Astrocyte of the cerebellum (primary cell): ENCODE results near the gene EMC7.

ENCODE experiments used
- DNase-seq: peaks from one replicate; pipeline ENCODE4 v3.0.0-alpha.2; 2011; ENCODE audit warnings: low read depth
- H3K4me3 ChIP-seq: 2 replicates; pipeline ENCODE4 v1.5.1; 2011; ENCODE audit warnings: mild to moderate bottlenecking, low read depth, low read length, moderate library complexity
- CTCF ChIP-seq: IDR thresholded peaks from 2 replicates; pipeline ENCODE4 v1.5.1; 2012; ENCODE audit warnings: low read length, low read depth, moderate library complexity, mild to moderate bottlenecking; ENCODE audit errors: missing control alignments
- in situ Hi-C: cut with HindIII; loops from 2 replicates; pipeline ENCODE4 v1.10.0; 2017; ENCODE audit warnings: low sequenced_read_pairs

The EMC7 gene

GRCh38 chr15:34099914-34100313 lies 1.7 kb downstream of the EMC7 start:
- no peak overlapping the region for H3K4me3 ChIP-seq
- DNase-seq: no peak
- in situ Hi-C loops: loop anchor here (5.0 kb wide), 1 partner anchor 97 kb away; no protein-coding TSS in a partner anchor
- no peak for TF ChIP-seq CTCF

GRCh38 chr15:34085746-34086145 lies 15.9 kb downstream of the EMC7 start:
- in situ Hi-C loops: no loop called here
- no peak overlapping the region for H3K4me3 ChIP-seq
- peak; percentile 49 for DNase-seq
- TF ChIP-seq CTCF: no peak

- H3K4me3 ChIP-seq: no peak overlapping the region
- no peak for DNase-seq
- in situ Hi-C loops: no loop called here
- TF ChIP-seq CTCF: no peak
Observed at GRCh38 chr15:34084086-34084485, 17.6 kb downstream of the EMC7 start.

- in situ Hi-C loops: no loop called here
- no peak for TF ChIP-seq CTCF
- no peak overlapping the region for H3K4me3 ChIP-seq
- no peak for DNase-seq
Observed at GRCh38 chr15:34079904-34080303, 21.8 kb downstream of the EMC7 start.

GRCh38 chr15:34078900-34079299 lies 22.8 kb downstream of the EMC7 start:
- in situ Hi-C loops: no loop called here
- DNase-seq: no peak
- no peak for TF ChIP-seq CTCF

GRCh38 chr15:34076785-34077184 lies 24.9 kb downstream of the EMC7 start:
- TF ChIP-seq CTCF: no peak
- in situ Hi-C loops: no loop called here
- no peak for DNase-seq
- no peak overlapping the region for H3K4me3 ChIP-seq

More at GRCh38 chr15:34078900-34079299, 22.8 kb downstream of the EMC7 start:
- H3K4me3 ChIP-seq: no peak overlapping the region

GRCh38 chr15:34070003-34070402 lies 31.7 kb downstream of the EMC7 start:
- no peak overlapping the region for H3K4me3 ChIP-seq
- no peak for DNase-seq
- in situ Hi-C loops: no loop called here
- TF ChIP-seq CTCF: no peak
